Aorta (tissue), 5 donors: ENCODE data around the gene MYLK. TPM values are rescaled to one million over a fixed set of nuclear protein-coding genes. Genes with fewer than 3 reads are reported as not detected.

ENCODE experiments used
- ATAC-seq: fragments of 200-7000 bp; cut with Tn5 transposase; one replicate; pipeline ENCODE4 v1.9.1; 2022; ENCODE audit warnings: moderate library complexity; ENCODE audit not compliant: low FRiP score
- DNase-seq, 2 donors: peaks; one replicate each; pipeline ENCODE4 v3.0.0-alpha.2; 2020
- H3K27ac ChIP-seq, 2 donors: one replicate each; pipeline ENCODE4 v1.5.1; 2013; ENCODE audit warnings: low read length in 2 of 2, mild to moderate bottlenecking in 2 of 2, moderate library complexity in 2 of 2, control low read depth in 1 of 2, inconsistent platforms in 1 of 2, low read depth in 1 of 2
- H3K27me3 ChIP-seq, 2 donors: one replicate each; pipeline ENCODE4 v1.6.1; 2013; ENCODE audit warnings: control low read depth in 1 of 2, low read length in 1 of 2, mild to moderate bottlenecking in 1 of 2, moderate library complexity in 1 of 2; ENCODE audit not compliant: insufficient read depth in 2 of 2, control insufficient read depth in 1 of 2
- H3K36me3 ChIP-seq, 2 donors: one replicate each; pipeline ENCODE4 v1.6.1; 2013; ENCODE audit warnings: control low read depth in 1 of 2, low read length in 1 of 2, mild to moderate bottlenecking in 1 of 2; ENCODE audit not compliant: insufficient read depth in 2 of 2, control insufficient read depth in 1 of 2
- H3K4me1 ChIP-seq, 2 donors: one replicate each; pipeline ENCODE4 v1.6.1; 2013; ENCODE audit warnings: low read length in 2 of 2, control low read depth in 1 of 2, mild to moderate bottlenecking in 1 of 2, moderate library complexity in 1 of 2; ENCODE audit not compliant: insufficient read depth in 2 of 2, control insufficient read depth in 1 of 2
- H3K4me3 ChIP-seq, 2 donors: one replicate each; pipeline ENCODE4 v1.5.1; 2013; ENCODE audit warnings: low read length in 2 of 2, control low read depth in 1 of 2, mild to moderate bottlenecking in 1 of 2
- H3K9me3 ChIP-seq: one replicate; pipeline ENCODE4 v1.6.1; 2013; ENCODE audit warnings: mild to moderate bottlenecking, low read length; ENCODE audit not compliant: control insufficient read depth
- WGBS, 2 donors: extraction: QIAGEN DNeasy Blood & Tissue Kit; methylation state at CpG; one replicate each; pipeline ENCODE4 v1.1.7; 2013; 5-methylcytosine and 5-hydroxymethylcytosine counted together
- intact Hi-C, 2 donors: fragments of 100-400 bp; cut with DNase I; formaldehyde crosslinking; loops; one replicate each; pipeline versions ENCODE4 v1.14.2 to v1.15.0; 2022
- polyA plus RNA-seq, 2 donors: library from polyadenylated mRNA; stranded (reverse); fragments of 200-250 nt; gene quantifications; one replicate each; pipeline ENCODE4 v1.2.3, GENCODE V29; 2013
- total RNA-seq, 2 donors: library from RNA; stranded (reverse); fragmentation: NEBNext Ultra II Directional; extraction: Animal tissue kit (Norgen Biotek cat#: 25700); gene quantifications; one replicate each; pipeline ENCODE4 v1.2.1, GENCODE V29; 2021
- donor health status: healthy with polysubstance abuse.
- donor health status: Bipolar disorder and iron deficiency.
- donor health status: DM: no; HTN: no; CAD: no.
- donor health status: DM: no; HTN: no; CAD: no.
- donor health status: DM: yes; HTN: yes; CAD: no.

Gene MYLK
- total and polyA plus RNA-seq, 4 donors: 134 to 786 (median 314) TPM

GRCh38 chr3:123815981-123816380 lies 68.2 kb downstream of the MYLK start:
- WGBS, 2 donors: 5 to 38% methylated on average over 1 of the region's 1 CpG
- DNase-seq: no peak
- H3K36me3 ChIP-seq: no peaks in the 10 kb centered on the region
- no peaks in the 10 kb centered on the region for H3K27me3 ChIP-seq
- H3K27ac ChIP-seq: peak overlapping the region; percentile 81 to 91
- intact Hi-C loops: loop anchor here in 1 of 2 donors (5.0 kb wide), 3 partner anchors 39 to 79 kb away; partner anchors contain the start of gene MYLK
- no peak overlapping the region for H3K4me3 ChIP-seq
- ATAC-seq: no peak
- no peaks in the 10 kb centered on the region for H3K9me3 ChIP-seq
- peaks cover 2 to 7% of the 10 kb centered on the region in 2 donors for H3K4me1 ChIP-seq

GRCh38 chr3:123813876-123814275 lies 70.3 kb downstream of the MYLK start:
- H3K9me3 ChIP-seq: no peaks in the 10 kb centered on the region
- H3K27ac ChIP-seq: peak overlapping the region in 1 of 2 donors; percentile 61
- H3K4me1 ChIP-seq: peaks cover 2 to 7% of the 10 kb centered on the region in 2 donors
- ATAC-seq (no peak), DNase-seq (peak in 1 of 2 donors; percentile 57)
- H3K36me3 ChIP-seq: no peaks in the 10 kb centered on the region
- 14 to 17% methylated on average over 4 of the region's 4 CpGs for WGBS, 2 donors
- H3K4me3 ChIP-seq: no peak overlapping the region
- no peaks in the 10 kb centered on the region for H3K27me3 ChIP-seq
- intact Hi-C loops: no loop called here

GRCh38 chr3:123809597-123809996 lies 74.5 kb downstream of the MYLK start:
- intact Hi-C loops: no loop called here
- WGBS, 2 donors: 49 to 51% methylated on average over 4 of the region's 4 CpGs
- Histone ChIP-seq H3K36me3 (no peaks in the 10 kb centered on the region), H3K9me3 (no peaks in the 10 kb centered on the region), H3K4me1 (no peaks in the 10 kb centered on the region), H3K27ac (peak overlapping the region in 1 of 2 donors; percentile 1), H3K27me3 (no peaks in the 10 kb centered on the region), H3K4me3 (no peak overlapping the region)
- ATAC-seq (no peak), DNase-seq (no peak)

GRCh38 chr3:123808812-123809211 lies 75.3 kb downstream of the MYLK start:
- H3K27ac ChIP-seq: no peak overlapping the region
- H3K9me3 ChIP-seq: no peaks in the 10 kb centered on the region
- intact Hi-C loops: no loop called here
- H3K4me1 ChIP-seq: no peaks in the 10 kb centered on the region
- no peaks in the 10 kb centered on the region for H3K27me3 ChIP-seq
- 89 to 95% methylated on average over 2 of the region's 2 CpGs for WGBS, 2 donors
- ATAC-seq: no peak
- DNase-seq: no peak
- H3K36me3 ChIP-seq: no peaks in the 10 kb centered on the region
- H3K4me3 ChIP-seq: no peak overlapping the region

GRCh38 chr3:123807820-123808219 lies 76.3 kb downstream of the MYLK start:
- Histone ChIP-seq H3K27me3 (no peaks in the 10 kb centered on the region), H3K36me3 (peaks cover 0 to 2% of the 10 kb centered on the region in 2 donors), H3K9me3 (no peaks in the 10 kb centered on the region), H3K4me1 (no peaks in the 10 kb centered on the region), H3K4me3 (no peak overlapping the region), H3K27ac (peak overlapping the region in 1 of 2 donors; percentile 12)
- ATAC-seq: no peak
- WGBS, 2 donors: 44 to 51% methylated on average over 2 of the region's 2 CpGs
- no peak for DNase-seq
- intact Hi-C loops: no loop called here

GRCh38 chr3:123805504-123805903 lies 78.6 kb downstream of the MYLK start:
- Histone ChIP-seq H3K36me3 (peaks cover 0 to 2% of the 10 kb centered on the region in 2 donors), H3K9me3 (no peaks in the 10 kb centered on the region), H3K27ac (no peak overlapping the region), H3K4me3 (no peak overlapping the region), H3K4me1 (no peaks in the 10 kb centered on the region), H3K27me3 (no peaks in the 10 kb centered on the region)
- DNase-seq (no peak), ATAC-seq (no peak)
- WGBS, 2 donors: 83 to 85% methylated on average over 2 of the region's 2 CpGs
- intact Hi-C loops: no loop called here

GRCh38 chr3:123805101-123805500 lies 79.0 kb downstream of the MYLK start:
- H3K9me3 ChIP-seq: no peaks in the 10 kb centered on the region
- H3K36me3 ChIP-seq: peaks cover 0 to 2% of the 10 kb centered on the region in 2 donors
- no peak overlapping the region for H3K27ac ChIP-seq
- no peak for DNase-seq
- H3K4me1 ChIP-seq: no peaks in the 10 kb centered on the region
- 82% methylated on average over 7 of the region's 7 CpGs for WGBS, 2 donors
- no peak for ATAC-seq
- intact Hi-C loops: no loop called here
- H3K27me3 ChIP-seq: no peaks in the 10 kb centered on the region
- no peak overlapping the region for H3K4me3 ChIP-seq

GRCh38 chr3:123804676-123805075 lies 79.5 kb downstream of the MYLK start:
- DNase-seq: no peak
- Histone ChIP-seq H3K4me3 (no peak overlapping the region), H3K4me1 (no peaks in the 10 kb centered on the region), H3K27me3 (no peaks in the 10 kb centered on the region), H3K36me3 (peaks cover 0 to 2% of the 10 kb centered on the region in 2 donors), H3K27ac (no peak overlapping the region), H3K9me3 (no peaks in the 10 kb centered on the region)
- 97% methylated on average over 3 of the region's 3 CpGs for WGBS, 2 donors
- intact Hi-C loops: no loop called here
- ATAC-seq: no peak

GRCh38 chr3:123803521-123803920 lies 80.6 kb downstream of the MYLK start:
- ATAC-seq (no peak), DNase-seq (no peak)
- WGBS, 2 donors: 71 to 74% methylated on average over 5 of the region's 5 CpGs
- Histone ChIP-seq H3K4me1 (no peaks in the 10 kb centered on the region), H3K9me3 (no peaks in the 10 kb centered on the region), H3K4me3 (no peak overlapping the region), H3K27ac (no peak overlapping the region), H3K27me3 (no peaks in the 10 kb centered on the region), H3K36me3 (peaks cover 0 to 2% of the 10 kb centered on the region in 2 donors)
- intact Hi-C loops: no loop called here
